CD4-positive, alpha-beta T cell treated with Interleukin-2 at 100 ng/mL for 4 hours (primary cell): Measurements from ENCODE around the gene ZNF74.
"Not testable (repeated sequence)": the region's sequence is repeated elsewhere in the genome, so short reads cannot be mapped to it uniquely, and the experiment has no call there.

Experiments used
- DNase-seq: peaks from one replicate; pipeline ENCODE4 v3.0.0-alpha.2; 2020; ENCODE audit warnings: low spot score

The ZNF74 gene

GRCh38 chr22:20400606-20401375, 6.8 kb downstream of the ZNF74 start:
- no peak for DNase-seq

- no peak for DNase-seq
These were observed 7.5 kb downstream of the ZNF74 start for GRCh38 chr22:20401376-20402014.

DNA sequence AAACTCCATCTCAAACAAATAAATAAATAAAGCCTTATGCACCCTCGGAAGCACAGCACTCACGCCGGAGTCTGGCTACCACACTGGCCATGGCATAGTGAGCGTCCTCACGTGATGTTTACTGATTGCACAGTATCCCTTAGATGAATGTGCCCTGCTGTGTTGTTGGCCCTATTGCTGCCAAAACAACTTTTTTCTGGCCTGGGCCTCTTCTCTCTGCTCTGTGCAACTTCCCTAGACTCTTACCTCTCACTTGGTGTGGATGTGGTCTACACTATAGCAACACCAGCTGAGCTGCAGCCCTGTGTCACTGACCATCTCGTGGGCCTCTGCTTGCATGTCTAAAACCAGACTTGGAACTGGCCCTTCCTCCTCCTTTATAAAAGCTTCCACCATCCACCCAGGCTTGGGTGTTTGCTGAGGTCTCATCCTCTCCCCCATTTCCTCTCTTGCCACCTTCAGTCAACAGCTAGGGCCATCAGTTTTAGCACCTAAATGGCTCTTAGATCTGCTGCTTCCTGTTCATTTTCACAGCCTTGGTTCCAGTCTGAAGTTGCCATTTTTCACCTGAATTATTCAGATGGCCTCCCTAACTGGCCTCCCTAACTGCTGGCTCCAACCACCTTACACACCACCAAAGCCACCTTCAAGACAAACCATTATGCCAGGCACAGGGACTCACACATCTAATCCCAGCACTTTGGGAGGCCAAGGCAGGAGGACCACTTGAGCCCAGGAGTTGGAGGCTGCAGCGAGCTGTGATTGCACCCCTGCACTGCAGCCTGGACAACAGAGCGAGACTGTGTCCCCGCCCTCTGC, 9.2 kb downstream of the ZNF74 start:
- no peak for DNase-seq

DNA sequence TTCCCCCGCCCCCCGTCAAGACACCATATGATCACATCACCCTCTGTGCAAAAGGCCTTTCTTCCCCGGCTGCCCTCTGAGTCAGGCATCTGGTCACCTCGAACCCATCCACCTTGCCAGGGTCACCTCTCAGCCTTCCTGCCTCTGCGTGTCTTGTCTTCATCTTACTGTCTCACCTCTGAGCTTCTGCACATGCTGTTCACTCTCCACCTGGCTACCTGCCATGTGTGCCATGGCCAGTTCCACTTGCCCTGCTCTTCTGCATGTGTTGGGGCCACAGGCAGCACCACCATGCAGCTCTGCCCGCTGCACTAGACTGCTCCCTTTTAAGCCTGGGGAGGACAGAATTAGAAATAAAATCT, 9.8 kb downstream of the ZNF74 start:
- DNase-seq: no peak

DNA sequence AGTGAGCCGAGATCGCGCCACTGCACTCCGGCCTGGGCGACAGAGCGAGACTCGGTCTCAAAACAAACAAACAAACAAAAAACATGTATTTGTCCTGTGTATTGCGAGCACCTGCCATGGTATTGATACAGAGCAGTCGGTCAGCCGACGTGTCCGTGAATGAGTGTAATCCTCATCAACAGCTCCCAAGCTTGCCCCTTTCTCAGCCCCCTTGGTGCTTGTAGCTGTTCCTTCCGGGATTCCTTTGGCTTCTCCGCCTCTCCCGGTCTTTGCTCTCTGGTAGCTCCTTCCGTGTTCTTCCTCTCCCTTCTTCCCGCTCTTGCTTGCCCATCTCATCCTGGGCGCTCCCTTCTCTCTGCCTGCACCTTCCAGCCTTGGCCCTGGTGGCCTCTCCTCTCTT, 10.9 kb downstream of the ZNF74 start:
- no peak for DNase-seq

DNA sequence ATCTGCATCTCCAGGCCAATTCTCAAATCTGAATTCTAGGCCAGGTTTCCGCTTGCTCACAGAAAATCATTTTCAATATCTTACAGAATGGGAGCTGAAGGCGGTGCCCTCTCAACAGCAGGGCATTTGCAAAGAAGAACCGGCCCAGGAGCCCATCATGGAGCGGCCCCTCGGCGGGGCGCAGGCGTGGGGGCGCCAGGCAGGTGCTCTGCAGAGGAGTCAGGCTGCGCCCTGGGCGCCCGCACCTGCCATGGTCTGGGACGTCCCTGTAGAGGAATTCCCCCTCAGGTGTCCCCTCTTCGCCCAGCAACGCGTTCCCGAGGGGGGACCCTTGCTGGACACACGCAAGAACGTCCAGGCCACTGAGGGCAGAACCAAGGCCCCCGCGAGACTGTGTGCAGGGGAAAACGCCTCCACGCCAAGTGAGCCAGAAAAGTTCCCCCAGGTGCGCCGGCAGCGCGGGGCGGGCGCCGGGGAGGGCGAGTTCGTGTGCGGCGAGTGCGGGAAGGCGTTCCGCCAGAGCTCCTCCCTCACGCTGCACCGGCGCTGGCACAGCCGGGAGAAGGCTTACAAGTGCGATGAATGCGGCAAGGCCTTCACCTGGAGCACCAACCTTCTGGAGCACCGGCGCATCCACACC, 11.5 kb downstream of the ZNF74 start:
- no peak for DNase-seq

DNA sequence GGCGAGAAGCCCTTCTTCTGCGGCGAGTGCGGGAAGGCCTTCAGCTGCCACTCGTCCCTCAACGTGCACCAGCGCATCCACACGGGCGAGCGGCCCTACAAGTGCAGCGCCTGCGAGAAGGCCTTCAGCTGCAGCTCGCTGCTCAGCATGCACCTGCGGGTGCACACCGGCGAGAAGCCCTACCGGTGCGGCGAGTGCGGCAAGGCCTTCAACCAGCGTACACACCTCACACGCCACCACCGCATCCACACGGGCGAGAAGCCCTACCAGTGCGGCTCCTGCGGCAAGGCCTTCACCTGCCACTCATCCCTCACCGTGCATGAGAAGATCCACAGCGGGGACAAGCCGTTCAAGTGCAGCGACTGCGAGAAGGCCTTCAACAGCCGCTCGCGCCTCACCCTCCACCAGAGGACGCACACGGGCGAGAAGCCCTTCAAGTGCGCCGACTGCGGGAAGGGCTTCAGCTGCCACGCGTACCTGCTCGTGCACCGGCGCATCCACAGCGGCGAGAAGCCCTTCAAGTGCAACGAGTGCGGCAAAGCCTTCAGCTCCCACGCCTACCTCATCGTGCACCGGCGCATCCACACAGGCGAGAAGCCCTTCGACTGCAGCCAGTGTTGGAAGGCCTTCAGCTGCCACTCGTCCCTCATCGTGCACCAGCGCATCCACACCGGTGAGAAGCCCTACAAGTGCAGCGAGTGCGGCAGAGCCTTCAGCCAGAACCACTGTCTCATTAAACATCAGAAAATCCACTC, 12.2 kb downstream of the ZNF74 start:
- no peak for DNase-seq

- no peak for DNase-seq
These were observed 12.9 kb downstream of the ZNF74 start for GRCh38 chr22:20406686-20407408.

GRCh38 chr22:20407829-20408228, 13.9 kb downstream of the ZNF74 start:
- no peak for DNase-seq

DNA sequence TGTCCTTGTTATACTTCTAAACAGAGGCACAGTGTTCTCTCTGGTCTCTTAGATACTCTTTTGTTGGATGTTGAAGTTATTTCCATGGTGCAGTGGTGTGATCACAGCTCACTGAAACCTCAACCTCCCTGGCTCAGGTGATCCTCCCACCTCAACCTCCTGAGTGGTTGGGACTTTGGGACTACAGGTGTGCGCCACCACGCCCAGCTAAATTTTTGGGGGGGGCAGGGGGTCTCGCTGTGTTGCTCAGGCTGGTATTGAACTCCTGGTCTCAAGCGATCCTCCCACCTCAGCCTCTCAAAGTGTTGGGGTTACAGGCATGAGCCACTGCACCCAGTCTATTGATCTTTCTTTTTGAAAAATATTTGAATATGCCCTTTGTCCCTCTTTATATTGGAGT, 14.9 kb downstream of the ZNF74 start:
- no peak for DNase-seq

GRCh38 chr22:20409385-20409784, 15.4 kb downstream of the ZNF74 start:
- not testable (repeated sequence) for DNase-seq

- DNase-seq: no peak
These were observed 18.7 kb downstream of the ZNF74 start for GRCh38 chr22:20412474-20413216.

DNA sequence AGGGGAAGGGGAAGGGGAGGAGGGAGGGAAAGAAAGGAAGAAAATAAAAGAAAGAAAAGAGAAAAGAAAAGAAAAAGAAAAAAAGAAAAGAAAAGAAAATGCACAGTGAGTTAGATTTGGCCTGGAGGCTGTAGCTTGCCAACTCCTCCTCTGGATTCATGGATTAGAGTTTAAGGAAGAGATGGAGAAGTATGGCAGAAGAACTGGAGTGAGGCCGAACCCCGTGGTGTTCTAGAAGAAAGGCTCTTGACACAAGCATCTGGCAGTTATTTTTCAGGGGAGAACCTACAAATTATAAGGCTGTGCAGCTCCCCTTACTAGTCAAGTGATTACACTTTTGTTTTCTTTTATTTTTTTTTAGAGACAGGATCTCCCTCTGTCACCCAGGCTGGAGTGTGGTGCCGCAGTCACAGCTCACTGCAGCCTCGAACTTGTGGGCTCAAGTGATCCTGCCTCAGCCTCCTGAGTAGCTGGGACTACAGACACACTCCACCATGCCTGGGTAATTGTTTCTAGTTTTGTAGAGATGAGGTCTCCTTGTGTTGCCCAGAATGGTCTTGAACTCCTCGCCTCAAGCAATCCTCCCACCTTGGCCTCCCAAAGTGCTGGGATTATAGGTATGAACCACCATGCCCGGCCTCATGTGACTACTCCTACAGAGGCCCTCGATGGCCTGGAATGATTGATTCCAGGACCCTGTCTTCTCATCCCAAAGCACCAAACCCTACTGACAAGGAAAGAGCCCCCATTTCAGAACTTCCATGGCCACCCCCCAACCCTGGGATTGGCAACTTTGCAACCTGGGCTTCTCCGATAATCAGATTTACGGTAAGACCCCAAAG, 19.5 kb downstream of the ZNF74 start:
- no peak for DNase-seq

- no peak for DNase-seq
These were observed 20.1 kb downstream of the ZNF74 start for GRCh38 chr22:20414059-20414440.

DNA sequence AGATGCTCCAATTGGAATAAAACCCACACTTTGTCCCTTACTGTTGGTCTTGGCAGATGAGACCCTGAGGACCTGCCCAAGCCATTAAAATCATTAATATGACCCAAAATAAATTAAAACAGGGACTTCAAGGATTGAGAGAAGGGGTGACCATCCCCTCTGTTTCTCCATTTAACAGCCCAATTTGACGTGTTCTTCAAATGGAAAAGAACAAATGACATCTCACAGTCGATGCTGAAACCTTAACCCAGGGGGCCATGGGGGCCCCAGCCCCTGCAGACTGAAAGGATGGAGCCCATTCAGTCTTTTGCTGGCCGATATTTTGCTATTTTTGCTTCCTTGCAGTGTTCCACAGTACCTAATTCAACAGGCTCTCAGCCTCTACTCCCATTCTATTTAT, 20.5 kb downstream of the ZNF74 start:
- no peak for DNase-seq

DNA sequence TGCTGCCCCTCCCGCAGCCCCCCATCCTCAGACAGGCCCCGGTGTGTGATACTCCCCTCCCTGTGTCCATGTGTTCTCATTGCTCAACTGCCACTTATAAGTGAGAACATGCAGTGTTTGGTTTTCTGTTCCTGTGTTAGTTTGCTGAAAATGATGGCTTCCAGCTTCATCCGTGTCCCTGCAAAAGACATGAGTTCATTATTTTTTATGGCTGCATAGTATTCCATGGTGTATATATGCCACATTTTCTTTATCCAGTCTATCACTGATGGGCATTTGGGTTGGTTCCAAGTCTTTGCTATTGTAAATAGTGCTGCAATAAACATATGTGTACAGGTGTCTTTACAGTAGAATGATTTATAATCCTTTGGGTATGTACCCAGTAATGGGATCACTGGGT, 21.3 kb downstream of the ZNF74 start:
- not testable (repeated sequence) for DNase-seq

GRCh38 chr22:20415699-20416098, 21.7 kb downstream of the ZNF74 start:
- not testable (repeated sequence) for DNase-seq

- DNase-seq: peak; percentile 70
These were observed 24.3 kb downstream of the ZNF74 start for GRCh38 chr22:20418211-20418788.

DNA sequence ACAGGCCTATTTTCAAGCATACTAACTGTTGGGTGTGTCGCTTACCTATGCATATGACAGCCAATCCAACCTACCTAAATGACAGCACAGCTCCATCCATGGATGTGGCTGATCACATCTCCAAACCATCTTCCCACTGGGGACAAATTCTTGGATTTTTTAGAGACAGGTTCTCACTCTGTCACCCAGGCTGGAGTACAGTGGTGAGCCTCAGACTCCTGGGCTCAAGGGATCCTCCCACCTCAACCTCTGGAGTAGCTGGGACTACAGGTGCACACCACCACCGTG, 25.7 kb downstream of the ZNF74 start:
- no peak for DNase-seq
